ENCODE measurements around the gene GLRX3.
A peak's percentile ranks its signal among the peaks of the same experiment; 100 is the strongest.

GLRX3 gene

GRCh38 chr10:130167193-130167592, 31.0 kb downstream of the GLRX3 start:
- DNase-seq (ENCODE audit: low read depth, low spot score) = no peak
- no peak overlapping the region for H3K27ac ChIP-seq (ENCODE audit: low read length)
- no peak overlapping the region for H3K4me3 ChIP-seq (ENCODE audit: low read length)
- WGBS (ENCODE audit: insufficient coverage, insufficient read length) = no CpG with 5 or more reads among the region's 7 CpGs
- peaks cover 4% of the 10 kb centered on the region; the same call in 1 of the 2 replicates for H3K36me3 ChIP-seq (ENCODE audit: control insufficient read depth, insufficient read depth, low read length)
- no peaks in the 10 kb centered on the region for H3K4me1 ChIP-seq (ENCODE audit: control insufficient read depth, insufficient read depth, low read length)
- no peaks in the 10 kb centered on the region for H3K9me3 ChIP-seq (ENCODE audit: control insufficient read depth, insufficient read depth, low read length)
- no peaks in the 10 kb centered on the region; the same call in 1 of the 2 replicates for H3K27me3 ChIP-seq (ENCODE audit: control insufficient read depth, insufficient read depth, low read length)

- no peaks in the 10 kb centered on the region for H3K9me3 ChIP-seq (ENCODE audit: control insufficient read depth, insufficient read depth, low read length)
- H3K36me3 ChIP-seq (ENCODE audit: control insufficient read depth, insufficient read depth, low read length) = no peaks in the 10 kb centered on the region; the same call in 1 of the 2 replicates
- no peaks in the 10 kb centered on the region for H3K4me1 ChIP-seq (ENCODE audit: control insufficient read depth, insufficient read depth, low read length)
- H3K27me3 ChIP-seq (ENCODE audit: control insufficient read depth, insufficient read depth, low read length) = no peaks in the 10 kb centered on the region; the same call in 1 of the 2 replicates
- H3K27ac ChIP-seq (ENCODE audit: low read length) = no peak overlapping the region
- no peak overlapping the region for H3K4me3 ChIP-seq (ENCODE audit: low read length)
- no peak for DNase-seq (ENCODE audit: low read depth, low spot score)
- WGBS (ENCODE audit: insufficient coverage, insufficient read length) = no CpG with 5 or more reads among the region's 7 CpGs
Measured at GRCh38 chr10:130167707-130168106, 31.5 kb downstream of the GLRX3 start.

- Histone ChIP-seq H3K27ac (ENCODE audit: low read length) (no peak overlapping the region), H3K9me3 (ENCODE audit: control insufficient read depth, insufficient read depth, low read length) (no peaks in the 10 kb centered on the region), H3K4me1 (ENCODE audit: control insufficient read depth, insufficient read depth, low read length) (no peaks in the 10 kb centered on the region), H3K36me3 (ENCODE audit: control insufficient read depth, insufficient read depth, low read length) (no peaks in the 10 kb centered on the region; the same call in 1 of the 2 replicates), H3K4me3 (ENCODE audit: low read length) (no peak overlapping the region), H3K27me3 (ENCODE audit: control insufficient read depth, insufficient read depth, low read length) (no peaks in the 10 kb centered on the region; the same call in 1 of the 2 replicates)
- DNase-seq (ENCODE audit: low read depth, low spot score) = no peak
- WGBS (ENCODE audit: insufficient coverage, insufficient read length) = no CpG with 5 or more reads among the region's 9 CpGs
Measured at GRCh38 chr10:130169136-130169859, 33.1 kb downstream of the GLRX3 start.

- H3K4me3 ChIP-seq (ENCODE audit: low read length) = no peak overlapping the region
- no CpG with 5 or more reads among the region's 3 CpGs for WGBS (ENCODE audit: insufficient coverage, insufficient read length)
- peaks cover 2% of the 10 kb centered on the region; the same call in 1 of the 2 replicates for H3K36me3 ChIP-seq (ENCODE audit: control insufficient read depth, insufficient read depth, low read length)
- no peaks in the 10 kb centered on the region for H3K4me1 ChIP-seq (ENCODE audit: control insufficient read depth, insufficient read depth, low read length)
- H3K9me3 ChIP-seq (ENCODE audit: control insufficient read depth, insufficient read depth, low read length) = no peaks in the 10 kb centered on the region
- no peaks in the 10 kb centered on the region; the same call in 1 of the 2 replicates for H3K27me3 ChIP-seq (ENCODE audit: control insufficient read depth, insufficient read depth, low read length)
- DNase-seq (ENCODE audit: low read depth, low spot score) = no peak
- no peak overlapping the region for H3K27ac ChIP-seq (ENCODE audit: low read length)
Measured at GRCh38 chr10:130171196-130171595, 35.0 kb downstream of the GLRX3 start.

- Histone ChIP-seq H3K9me3 (ENCODE audit: control insufficient read depth, insufficient read depth, low read length) (no peaks in the 10 kb centered on the region), H3K4me1 (ENCODE audit: control insufficient read depth, insufficient read depth, low read length) (no peaks in the 10 kb centered on the region), H3K27me3 (ENCODE audit: control insufficient read depth, insufficient read depth, low read length) (no peaks in the 10 kb centered on the region; the same call in 1 of the 2 replicates), H3K27ac (ENCODE audit: low read length) (no peak overlapping the region), H3K36me3 (ENCODE audit: control insufficient read depth, insufficient read depth, low read length) (peaks cover 2% of the 10 kb centered on the region; the same call in 1 of the 2 replicates), H3K4me3 (ENCODE audit: low read length) (no peak overlapping the region)
- no CpG with 5 or more reads among the region's 2 CpGs for WGBS (ENCODE audit: insufficient coverage, insufficient read length)
- DNase-seq (ENCODE audit: low read depth, low spot score) = no peak
Measured at GRCh38 chr10:130174328-130174727, 38.1 kb downstream of the GLRX3 start.

GRCh38 chr10:130175074-130175473, 38.9 kb downstream of the GLRX3 start:
- peaks cover 2% of the 10 kb centered on the region; the same call in 1 of the 2 replicates for H3K36me3 ChIP-seq (ENCODE audit: control insufficient read depth, insufficient read depth, low read length)
- WGBS (ENCODE audit: insufficient coverage, insufficient read length) = 100% methylated on average over 1 of the region's 4 CpGs

GRCh38 chr10:130177250-130177649, 41.1 kb downstream of the GLRX3 start:
- Histone ChIP-seq H3K36me3 (ENCODE audit: control insufficient read depth, insufficient read depth, low read length) (peaks cover 7% of the 10 kb centered on the region), H3K27ac (ENCODE audit: low read length) (no peak overlapping the region), H3K27me3 (ENCODE audit: control insufficient read depth, insufficient read depth, low read length) (no peaks in the 10 kb centered on the region), H3K4me3 (ENCODE audit: low read length) (no peak overlapping the region), H3K4me1 (ENCODE audit: control insufficient read depth, insufficient read depth, low read length) (no peaks in the 10 kb centered on the region), H3K9me3 (ENCODE audit: control insufficient read depth, insufficient read depth, low read length) (no peaks in the 10 kb centered on the region)
- WGBS (ENCODE audit: insufficient coverage, insufficient read length) = no CpG with 5 or more reads among the region's 7 CpGs
- no peak for DNase-seq (ENCODE audit: low read depth, low spot score)

More at GRCh38 chr10:130175074-130175473, 38.9 kb downstream of the GLRX3 start:
- no peaks in the 10 kb centered on the region; the same call in 1 of the 2 replicates for H3K27me3 ChIP-seq (ENCODE audit: control insufficient read depth, insufficient read depth, low read length)
- no peaks in the 10 kb centered on the region for H3K9me3 ChIP-seq (ENCODE audit: control insufficient read depth, insufficient read depth, low read length)
- no peak overlapping the region for H3K4me3 ChIP-seq (ENCODE audit: low read length)
- no peaks in the 10 kb centered on the region for H3K4me1 ChIP-seq (ENCODE audit: control insufficient read depth, insufficient read depth, low read length)
- H3K27ac ChIP-seq (ENCODE audit: low read length) = no peak overlapping the region
- DNase-seq (ENCODE audit: low read depth, low spot score) = no peak

GRCh38 chr10:130179640-130180039, 43.4 kb downstream of the GLRX3 start:
- Histone ChIP-seq H3K27ac (ENCODE audit: low read length) (no peak overlapping the region), H3K9me3 (ENCODE audit: control insufficient read depth, insufficient read depth, low read length) (no peaks in the 10 kb centered on the region), H3K4me3 (ENCODE audit: low read length) (no peak overlapping the region), H3K27me3 (ENCODE audit: control insufficient read depth, insufficient read depth, low read length) (no peaks in the 10 kb centered on the region), H3K36me3 (ENCODE audit: control insufficient read depth, insufficient read depth, low read length) (peaks cover 11% of the 10 kb centered on the region), H3K4me1 (ENCODE audit: control insufficient read depth, insufficient read depth, low read length) (no peaks in the 10 kb centered on the region)
- no CpG with 5 or more reads among the region's 4 CpGs for WGBS (ENCODE audit: insufficient coverage, insufficient read length)
- DNase-seq (ENCODE audit: low read depth, low spot score) = peak; percentile 31

- Histone ChIP-seq H3K4me3 (ENCODE audit: low read length) (no peak overlapping the region), H3K4me1 (ENCODE audit: control insufficient read depth, insufficient read depth, low read length) (no peaks in the 10 kb centered on the region), H3K36me3 (ENCODE audit: control insufficient read depth, insufficient read depth, low read length) (peaks cover 9% of the 10 kb centered on the region), H3K27ac (ENCODE audit: low read length) (no peak overlapping the region), H3K27me3 (ENCODE audit: control insufficient read depth, insufficient read depth, low read length) (no peaks in the 10 kb centered on the region), H3K9me3 (ENCODE audit: control insufficient read depth, insufficient read depth, low read length) (no peaks in the 10 kb centered on the region)
- no peak for DNase-seq (ENCODE audit: low read depth, low spot score)
- no CpG with 5 or more reads among the region's 1 CpG for WGBS (ENCODE audit: insufficient coverage, insufficient read length)
Measured at GRCh38 chr10:130180416-130180815, 44.2 kb downstream of the GLRX3 start.

GRCh38 chr10:130181858-130182257, 45.7 kb downstream of the GLRX3 start:
- Histone ChIP-seq H3K27me3 (ENCODE audit: control insufficient read depth, insufficient read depth, low read length) (no peaks in the 10 kb centered on the region), H3K9me3 (ENCODE audit: control insufficient read depth, insufficient read depth, low read length) (no peaks in the 10 kb centered on the region), H3K27ac (ENCODE audit: low read length) (no peak overlapping the region), H3K4me3 (ENCODE audit: low read length) (no peak overlapping the region), H3K36me3 (ENCODE audit: control insufficient read depth, insufficient read depth, low read length) (peaks cover 9% of the 10 kb centered on the region), H3K4me1 (ENCODE audit: control insufficient read depth, insufficient read depth, low read length) (no peaks in the 10 kb centered on the region)
- DNase-seq (ENCODE audit: low read depth, low spot score) = no peak
- WGBS (ENCODE audit: insufficient coverage, insufficient read length) = no CpG with 5 or more reads among the region's 5 CpGs

- peaks cover 9% of the 10 kb centered on the region for H3K36me3 ChIP-seq (ENCODE audit: control insufficient read depth, insufficient read depth, low read length)
- H3K27me3 ChIP-seq (ENCODE audit: control insufficient read depth, insufficient read depth, low read length) = no peaks in the 10 kb centered on the region
- WGBS (ENCODE audit: insufficient coverage, insufficient read length) = no CpG with 5 or more reads among the region's 11 CpGs
- no peak overlapping the region for H3K27ac ChIP-seq (ENCODE audit: low read length)
- H3K4me1 ChIP-seq (ENCODE audit: control insufficient read depth, insufficient read depth, low read length) = no peaks in the 10 kb centered on the region
- no peaks in the 10 kb centered on the region for H3K9me3 ChIP-seq (ENCODE audit: control insufficient read depth, insufficient read depth, low read length)
- no peak for DNase-seq (ENCODE audit: low read depth, low spot score)
- no peak overlapping the region for H3K4me3 ChIP-seq (ENCODE audit: low read length)
Measured at GRCh38 chr10:130185591-130185990, 49.4 kb downstream of the GLRX3 start.

All from iPS DF 6.9 (cell line).